ENCODE data around the gene NRXN2.

DNA sequence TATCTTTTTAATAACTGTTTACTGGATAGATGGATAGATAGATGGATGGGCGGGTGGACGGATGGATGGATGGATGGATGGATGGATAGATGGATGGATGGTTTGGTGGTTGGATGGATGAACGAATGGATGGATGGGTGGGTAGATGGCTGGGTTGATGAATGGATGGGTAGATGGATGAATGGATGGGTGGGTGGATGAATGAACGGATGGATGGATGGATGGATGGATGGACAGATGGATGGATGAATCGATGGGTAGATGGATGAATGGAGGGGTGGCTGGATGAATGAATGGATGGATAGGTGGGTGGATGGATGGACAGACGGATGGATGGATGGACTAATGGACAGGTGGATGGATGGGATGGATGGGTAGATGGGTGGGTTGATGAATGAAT lies 145.8 kb downstream of the NRXN2 start:
- TF ChIP-seq, protein P1, sequence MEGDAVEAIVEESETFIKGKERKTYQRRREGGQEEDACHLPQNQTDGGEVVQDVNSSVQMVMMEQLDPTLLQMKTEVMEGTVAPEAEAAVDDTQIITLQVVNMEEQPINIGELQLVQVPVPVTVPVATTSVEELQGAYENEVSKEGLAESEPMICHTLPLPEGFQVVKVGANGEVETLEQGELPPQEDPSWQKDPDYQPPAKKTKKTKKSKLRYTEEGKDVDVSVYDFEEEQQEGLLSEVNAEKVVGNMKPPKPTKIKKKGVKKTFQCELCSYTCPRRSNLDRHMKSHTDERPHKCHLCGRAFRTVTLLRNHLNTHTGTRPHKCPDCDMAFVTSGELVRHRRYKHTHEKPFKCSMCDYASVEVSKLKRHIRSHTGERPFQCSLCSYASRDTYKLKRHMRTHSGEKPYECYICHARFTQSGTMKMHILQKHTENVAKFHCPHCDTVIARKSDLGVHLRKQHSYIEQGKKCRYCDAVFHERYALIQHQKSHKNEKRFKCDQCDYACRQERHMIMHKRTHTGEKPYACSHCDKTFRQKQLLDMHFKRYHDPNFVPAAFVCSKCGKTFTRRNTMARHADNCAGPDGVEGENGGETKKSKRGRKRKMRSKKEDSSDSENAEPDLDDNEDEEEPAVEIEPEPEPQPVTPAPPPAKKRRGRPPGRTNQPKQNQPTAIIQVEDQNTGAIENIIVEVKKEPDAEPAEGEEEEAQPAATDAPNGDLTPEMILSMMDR (IDR thresholded peaks at IDR 0.05; ENCODE audit: low read length), result no peak
- no peak for TF ChIP-seq EZH2 (IDR thresholded peaks at IDR 0.05; ENCODE audit: borderline replicate concordance, low read length)
